ENCODE data around the gene PCDHA8. TPM values are rescaled to one million over a fixed set of nuclear protein-coding genes. Genes with fewer than 3 reads are reported as not detected.

PCDHA8 gene
- total RNA-seq, 1 experiment from 2014 or later, result not detected

DNA sequence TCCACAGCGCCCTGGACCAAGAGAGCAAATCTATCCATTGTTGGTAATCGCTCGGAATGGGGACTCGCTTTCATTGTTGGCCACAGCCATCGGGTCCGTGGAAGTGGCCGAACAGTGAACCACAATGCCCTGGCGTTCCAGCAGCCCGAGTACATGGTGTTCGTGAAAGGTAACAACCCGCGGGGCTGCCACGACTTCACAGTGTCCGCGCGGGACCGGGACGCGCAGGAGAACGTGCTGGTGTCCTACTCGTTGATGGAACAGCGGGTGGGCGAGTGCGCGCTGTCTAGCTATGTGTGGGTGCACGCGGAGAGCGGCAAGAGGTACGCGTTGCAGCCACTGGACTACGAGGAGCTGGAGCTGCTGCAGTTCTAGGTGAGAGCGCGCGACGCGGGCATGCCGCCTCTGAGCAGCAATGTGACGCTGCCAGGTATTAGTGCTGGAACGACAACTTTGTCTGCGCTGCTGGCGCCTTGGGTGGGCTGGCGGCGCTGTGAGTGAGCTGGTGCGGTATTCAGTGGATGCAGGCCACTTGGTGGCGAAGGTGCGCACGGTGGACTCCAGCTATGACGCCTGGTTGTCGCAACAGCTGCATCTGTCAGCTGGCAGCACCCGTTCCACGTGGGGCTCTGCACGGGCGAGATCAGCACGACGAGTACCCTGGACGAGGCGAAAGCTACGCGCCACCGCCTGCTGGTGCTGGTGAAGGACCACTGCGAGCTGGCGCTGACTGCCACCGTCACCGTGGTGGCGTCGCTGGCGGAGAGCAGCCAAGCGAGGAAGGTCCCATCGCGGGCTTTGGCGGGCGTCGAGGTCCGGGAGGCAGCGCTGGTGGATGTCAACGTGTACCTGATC, 21.7 kb downstream of the PCDHA8 start:
- Histone ChIP-seq H3K4me3 (ENCODE audit: low read depth, low read length) (no peak overlapping the region), H3K36me3 (ENCODE audit: control insufficient read depth, insufficient read depth, low read length) (no peaks in the 10 kb centered on the region), H3K27me3 (replicated peaks; ENCODE audit: control insufficient read depth, insufficient read depth, low read length) (no peaks in the 10 kb centered on the region), H3K4me1 (no peaks in the 10 kb centered on the region), H3K9me3 (no peaks in the 10 kb centered on the region)
- Mint-ChIP-seq H3K27me3 (ENCODE audit: insufficient read depth, unreplicated experiment) (no peaks in the 10 kb centered on the region), H3K9me3 (ENCODE audit: unreplicated experiment) (peaks cover 19% of the 10 kb centered on the region), H3K27ac (ENCODE audit: unreplicated experiment) (no peak overlapping the region), H3K4me1 (ENCODE audit: low read depth, unreplicated experiment) (no peaks in the 10 kb centered on the region), H3K4me3 (ENCODE audit: unreplicated experiment) (no peak overlapping the region), H3K36me3 (ENCODE audit: insufficient read depth, unreplicated experiment) (no peaks in the 10 kb centered on the region)
- no TSS peak for BruUV-seq (replicated peaks)
- CTCF ChIA-PET, result no interaction called here
- TF ChIP-seq, protein P1, sequence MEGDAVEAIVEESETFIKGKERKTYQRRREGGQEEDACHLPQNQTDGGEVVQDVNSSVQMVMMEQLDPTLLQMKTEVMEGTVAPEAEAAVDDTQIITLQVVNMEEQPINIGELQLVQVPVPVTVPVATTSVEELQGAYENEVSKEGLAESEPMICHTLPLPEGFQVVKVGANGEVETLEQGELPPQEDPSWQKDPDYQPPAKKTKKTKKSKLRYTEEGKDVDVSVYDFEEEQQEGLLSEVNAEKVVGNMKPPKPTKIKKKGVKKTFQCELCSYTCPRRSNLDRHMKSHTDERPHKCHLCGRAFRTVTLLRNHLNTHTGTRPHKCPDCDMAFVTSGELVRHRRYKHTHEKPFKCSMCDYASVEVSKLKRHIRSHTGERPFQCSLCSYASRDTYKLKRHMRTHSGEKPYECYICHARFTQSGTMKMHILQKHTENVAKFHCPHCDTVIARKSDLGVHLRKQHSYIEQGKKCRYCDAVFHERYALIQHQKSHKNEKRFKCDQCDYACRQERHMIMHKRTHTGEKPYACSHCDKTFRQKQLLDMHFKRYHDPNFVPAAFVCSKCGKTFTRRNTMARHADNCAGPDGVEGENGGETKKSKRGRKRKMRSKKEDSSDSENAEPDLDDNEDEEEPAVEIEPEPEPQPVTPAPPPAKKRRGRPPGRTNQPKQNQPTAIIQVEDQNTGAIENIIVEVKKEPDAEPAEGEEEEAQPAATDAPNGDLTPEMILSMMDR (IDR thresholded peaks at IDR 0.05; ENCODE audit: insufficient read depth in 1 of 2, low read depth in 1 of 2, low read length in 1 of 2, severe bottlenecking in 1 of 2, unreplicated experiment in 1 of 2), result no peak
- POLR2A ChIA-PET, result no interaction called here
- intact Hi-C loops (cut with micrococcal nuclease; ENCODE audit: unreplicated experiment), result no loop called here
- no peak for DNase-seq

DNA sequence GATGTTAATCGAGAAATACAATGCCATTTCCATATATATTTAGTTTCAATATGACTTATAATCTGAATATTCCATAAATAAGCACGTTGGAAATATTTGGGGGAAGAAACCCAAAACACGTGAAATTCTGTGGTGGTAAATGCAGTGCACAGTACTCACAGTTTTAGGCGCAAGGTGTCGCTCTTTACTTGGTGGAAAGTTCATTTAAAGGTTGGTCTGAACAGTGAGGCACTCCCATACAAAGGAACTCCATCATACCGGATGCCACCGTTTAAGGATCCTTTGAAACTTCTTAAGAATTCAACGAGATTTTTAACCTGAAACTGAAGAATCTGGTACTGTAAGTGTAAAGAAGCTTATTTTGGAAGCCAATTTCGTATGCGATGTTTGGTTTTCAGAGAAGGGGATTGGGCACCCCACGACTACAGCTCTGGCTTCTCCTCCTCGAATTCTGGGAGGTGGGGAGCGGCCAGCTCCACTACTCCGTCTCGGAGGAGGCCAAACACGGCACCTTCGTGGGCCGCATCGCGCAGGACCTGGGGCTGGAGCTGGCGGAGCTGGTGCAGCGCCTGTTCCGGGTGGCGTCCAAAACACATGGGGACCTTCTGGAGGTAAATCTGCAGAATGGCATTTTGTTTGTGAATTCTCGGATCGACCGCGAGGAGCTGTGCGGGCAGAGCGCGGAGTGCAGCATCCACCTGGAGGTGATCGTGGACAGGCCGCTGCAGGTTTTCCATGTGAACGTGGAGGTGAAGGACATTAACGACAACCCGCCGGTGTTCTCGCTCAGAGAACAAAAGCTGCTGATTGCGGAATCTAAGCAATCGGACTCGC, 28.0 kb downstream of the PCDHA8 start, which contains the start of gene PCDHA11:
PCDHA11 (plus strand) TSS at position 237 of the 834 bp plus-strand sequence; CDS start at position 384, 147 bp downstream.
- intact Hi-C loops (cut with micrococcal nuclease; ENCODE audit: unreplicated experiment), result no loop called here
- no peak within 1 kb of the TSS for H3K27ac Mint-ChIP-seq (ENCODE audit: unreplicated experiment)

DNA sequence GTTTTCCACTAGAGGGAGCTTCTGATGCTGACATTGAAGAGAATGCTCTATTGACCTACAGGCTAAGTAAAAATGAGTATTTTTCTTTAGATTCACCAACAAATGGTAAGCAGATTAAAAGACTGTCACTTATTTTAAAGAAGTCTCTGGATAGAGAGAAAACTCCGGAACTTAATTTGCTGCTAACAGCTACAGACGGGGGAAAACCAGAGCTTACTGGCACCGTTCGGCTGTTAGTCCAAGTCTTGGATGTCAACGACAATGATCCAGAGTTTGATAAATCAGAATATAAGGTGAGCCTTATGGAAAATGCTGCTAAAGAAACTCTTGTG, 28.5 kb downstream of the PCDHA8 start:
- POLR2A ChIA-PET, result no interaction called here
- Histone ChIP-seq H3K4me3 (ENCODE audit: low read depth, low read length) (no peak overlapping the region), H3K27me3 (replicated peaks; ENCODE audit: control insufficient read depth, insufficient read depth, low read length) (no peaks in the 10 kb centered on the region), H3K36me3 (ENCODE audit: control insufficient read depth, insufficient read depth, low read length) (no peaks in the 10 kb centered on the region), H3K9me3 (peaks cover 7% of the 10 kb centered on the region; the same call in 1 of the 2 replicates), H3K4me1 (no peaks in the 10 kb centered on the region)
- Mint-ChIP-seq H3K9me3 (ENCODE audit: unreplicated experiment) (peaks cover 3% of the 10 kb centered on the region), H3K36me3 (ENCODE audit: insufficient read depth, unreplicated experiment) (no peaks in the 10 kb centered on the region), H3K4me1 (ENCODE audit: low read depth, unreplicated experiment) (no peaks in the 10 kb centered on the region), H3K27me3 (ENCODE audit: insufficient read depth, unreplicated experiment) (no peaks in the 10 kb centered on the region), H3K27ac (ENCODE audit: unreplicated experiment) (no peak overlapping the region), H3K4me3 (ENCODE audit: unreplicated experiment) (no peak overlapping the region)
- intact Hi-C loops (cut with micrococcal nuclease; ENCODE audit: unreplicated experiment), result no loop called here
- TF ChIP-seq, protein P1 (IDR thresholded peaks at IDR 0.05; ENCODE audit: insufficient read depth in 1 of 2, low read depth in 1 of 2, low read length in 1 of 2, severe bottlenecking in 1 of 2, unreplicated experiment in 1 of 2), result no peak
- no TSS peak for BruUV-seq (replicated peaks)
- CTCF ChIA-PET, result no interaction called here
- no peak for DNase-seq

More for the DNA sequence above, 28.0 kb downstream of the PCDHA8 start, which contains the start of gene PCDHA11:
- ChIA-PET CTCF (no interaction called here), POLR2A (no interaction called here)
- Mint-ChIP-seq H3K27me3 (ENCODE audit: insufficient read depth, unreplicated experiment) (no peaks in the 10 kb centered on the region), H3K4me3 (ENCODE audit: unreplicated experiment) (peak within 1 kb of the TSS; percentile 31), H3K36me3 (ENCODE audit: insufficient read depth, unreplicated experiment) (no peaks in the 10 kb centered on the region), H3K4me1 (ENCODE audit: low read depth, unreplicated experiment) (no peaks in the 10 kb centered on the region), H3K9me3 (ENCODE audit: unreplicated experiment) (peaks cover 9% of the 10 kb centered on the region)
- no peak for DNase-seq
- Histone ChIP-seq H3K9me3 (peaks cover 3% of the 10 kb centered on the region; the same call in 1 of the 2 replicates), H3K27me3 (replicated peaks; ENCODE audit: control insufficient read depth, insufficient read depth, low read length) (no peaks in the 10 kb centered on the region), H3K36me3 (ENCODE audit: control insufficient read depth, insufficient read depth, low read length) (no peaks in the 10 kb centered on the region), H3K4me1 (no peaks in the 10 kb centered on the region), H3K4me3 (ENCODE audit: low read depth, low read length) (no peak within 1 kb of the TSS)
- no TSS peak for BruUV-seq (replicated peaks)
- TF ChIP-seq, protein P1 (IDR thresholded peaks at IDR 0.05; ENCODE audit: insufficient read depth in 1 of 2, low read depth in 1 of 2, low read length in 1 of 2, severe bottlenecking in 1 of 2, unreplicated experiment in 1 of 2), result no peak
